ENCODE data around the gene HDC. TPM values are rescaled to one million over a fixed set of nuclear protein-coding genes. Genes with fewer than 3 reads are reported as not detected.

HDC gene
- total RNA-seq, 2 donors from 2014 or later, result 4.1 TPM; not detected in 1

DNA sequence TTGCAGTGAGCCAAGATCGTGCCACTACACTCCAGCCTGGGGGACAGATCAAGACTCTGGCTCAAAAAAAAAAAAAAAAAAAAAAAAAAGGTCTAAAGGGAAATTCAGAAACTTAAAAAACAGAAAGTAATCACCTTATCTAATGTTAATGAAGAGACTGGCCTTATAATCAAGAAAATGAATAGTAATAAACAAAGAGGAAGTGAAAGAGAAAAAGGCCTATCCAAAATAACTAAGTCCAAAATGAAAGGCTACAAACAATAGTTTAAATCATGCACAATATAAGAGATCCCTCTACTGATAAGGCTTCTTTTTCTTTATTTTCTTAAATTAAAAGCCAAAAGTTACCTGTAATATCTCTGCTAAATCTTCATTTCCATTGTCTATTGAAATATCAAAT lies 37.1 kb upstream of the HDC start:
- no peaks in the 10 kb centered on the region for H3K4me1 ChIP-seq (replicated peaks)
- no peaks in the 10 kb centered on the region for H3K36me3 ChIP-seq
- no peak overlapping the region for H3K4me3 ChIP-seq
- TF ChIP-seq POLR2AphosphoS5 (IDR thresholded peaks at IDR 0.05) (no peak), POLR2A (IDR thresholded peaks at IDR 0.05) (no peak)
- TF ChIP-seq, protein P1, sequence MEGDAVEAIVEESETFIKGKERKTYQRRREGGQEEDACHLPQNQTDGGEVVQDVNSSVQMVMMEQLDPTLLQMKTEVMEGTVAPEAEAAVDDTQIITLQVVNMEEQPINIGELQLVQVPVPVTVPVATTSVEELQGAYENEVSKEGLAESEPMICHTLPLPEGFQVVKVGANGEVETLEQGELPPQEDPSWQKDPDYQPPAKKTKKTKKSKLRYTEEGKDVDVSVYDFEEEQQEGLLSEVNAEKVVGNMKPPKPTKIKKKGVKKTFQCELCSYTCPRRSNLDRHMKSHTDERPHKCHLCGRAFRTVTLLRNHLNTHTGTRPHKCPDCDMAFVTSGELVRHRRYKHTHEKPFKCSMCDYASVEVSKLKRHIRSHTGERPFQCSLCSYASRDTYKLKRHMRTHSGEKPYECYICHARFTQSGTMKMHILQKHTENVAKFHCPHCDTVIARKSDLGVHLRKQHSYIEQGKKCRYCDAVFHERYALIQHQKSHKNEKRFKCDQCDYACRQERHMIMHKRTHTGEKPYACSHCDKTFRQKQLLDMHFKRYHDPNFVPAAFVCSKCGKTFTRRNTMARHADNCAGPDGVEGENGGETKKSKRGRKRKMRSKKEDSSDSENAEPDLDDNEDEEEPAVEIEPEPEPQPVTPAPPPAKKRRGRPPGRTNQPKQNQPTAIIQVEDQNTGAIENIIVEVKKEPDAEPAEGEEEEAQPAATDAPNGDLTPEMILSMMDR (IDR thresholded peaks at IDR 0.05), result no peak
- intact Hi-C loops (cut with DNase I), result no loop called here
- H3K27ac ChIP-seq, result no peak overlapping the region
- no peak for DNase-seq (ENCODE audit: low spot score)
- WGBS, result 100% methylated on average over 1 of the region's 1 CpG
- H3K9me3 ChIP-seq, result no peaks in the 10 kb centered on the region
- H3K27me3 ChIP-seq (replicated peaks; ENCODE audit: insufficient read depth), result no peaks in the 10 kb centered on the region

DNA sequence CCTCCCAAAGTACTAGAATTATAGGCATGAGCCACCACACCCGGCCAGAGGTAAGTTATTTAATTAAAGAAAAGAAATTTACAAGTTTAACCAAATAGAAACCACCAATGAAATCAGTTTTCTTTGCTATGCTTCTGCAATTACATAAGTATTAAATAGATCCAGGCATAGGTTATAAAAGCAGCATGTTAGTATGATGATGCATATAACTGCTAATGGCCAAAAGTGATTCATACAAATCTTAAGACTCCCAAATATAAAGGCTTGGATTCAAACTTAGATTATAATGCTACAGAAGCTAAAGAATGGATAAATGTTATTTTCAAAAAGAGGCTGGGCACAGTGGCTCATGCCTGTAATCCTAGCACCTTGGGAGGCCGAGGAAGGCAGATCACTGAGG lies 32.8 kb upstream of the HDC start:
- WGBS, result 97% methylated on average over 2 of the region's 2 CpGs
- H3K36me3 ChIP-seq, result no peaks in the 10 kb centered on the region
- intact Hi-C loops (cut with DNase I), result no loop called here
- TF ChIP-seq POLR2A (IDR thresholded peaks at IDR 0.05) (no peak), POLR2AphosphoS5 (IDR thresholded peaks at IDR 0.05) (no peak)
- TF ChIP-seq, protein P1 (IDR thresholded peaks at IDR 0.05), result no peak
- H3K4me3 ChIP-seq, result no peak overlapping the region
- no peaks in the 10 kb centered on the region for H3K27me3 ChIP-seq (replicated peaks; ENCODE audit: insufficient read depth)
- no peaks in the 10 kb centered on the region for H3K9me3 ChIP-seq
- no peaks in the 10 kb centered on the region for H3K4me1 ChIP-seq (replicated peaks)
- no peak overlapping the region for H3K27ac ChIP-seq
- no peak for DNase-seq (ENCODE audit: low spot score)

DNA sequence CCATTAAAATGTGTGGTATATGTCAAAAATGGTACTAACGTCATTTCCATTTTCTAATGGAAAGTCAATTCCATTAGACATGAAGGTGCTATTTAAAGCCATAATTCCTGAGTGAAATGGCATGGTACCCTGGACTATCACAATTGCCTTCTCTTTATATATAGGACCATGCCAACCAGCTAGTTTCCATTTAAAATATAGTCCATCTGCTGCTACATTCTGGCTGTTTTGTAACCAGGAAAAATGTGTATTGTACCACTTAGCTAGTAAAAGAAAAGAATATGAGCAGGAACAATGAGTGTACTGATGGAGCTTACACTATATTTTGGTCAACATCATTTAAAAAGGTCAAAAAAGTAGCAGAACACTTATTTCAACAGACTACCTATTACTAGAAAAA lies 30.4 kb upstream of the HDC start:
- no peak for DNase-seq (ENCODE audit: low spot score)
- intact Hi-C loops (cut with DNase I), result no loop called here
- Histone ChIP-seq H3K9me3 (no peaks in the 10 kb centered on the region), H3K27ac (no peak overlapping the region), H3K27me3 (replicated peaks; ENCODE audit: insufficient read depth) (no peaks in the 10 kb centered on the region), H3K4me3 (no peak overlapping the region), H3K4me1 (replicated peaks) (no peaks in the 10 kb centered on the region), H3K36me3 (no peaks in the 10 kb centered on the region)
- WGBS, result 84% methylated on average over 1 of the region's 1 CpG
- TF ChIP-seq POLR2AphosphoS5 (IDR thresholded peaks at IDR 0.05) (no peak), POLR2A (IDR thresholded peaks at IDR 0.05) (no peak)
- TF ChIP-seq, protein P1 (IDR thresholded peaks at IDR 0.05), result no peak

DNA sequence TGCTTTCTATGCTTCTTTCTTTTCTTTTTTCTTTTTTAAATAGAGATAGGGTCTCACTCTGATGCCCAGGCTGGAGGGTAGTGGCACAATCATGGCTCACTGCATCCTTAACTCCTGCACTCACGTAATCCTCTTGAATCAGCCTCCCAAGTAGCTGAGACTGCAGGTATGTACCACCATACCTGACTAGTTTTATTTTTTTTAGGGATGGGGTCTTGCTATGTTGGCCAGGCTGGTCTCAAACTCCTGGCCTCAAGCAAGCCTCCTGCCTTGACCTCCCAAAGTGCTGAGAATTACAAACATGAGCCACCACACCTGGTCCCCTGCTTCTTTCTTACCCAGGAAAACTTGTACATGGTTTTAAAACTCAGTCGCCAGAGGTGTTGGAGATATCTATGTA lies 24.2 kb upstream of the HDC start:
- no peak for DNase-seq (ENCODE audit: low spot score)
- WGBS, result 97% methylated on average over 2 of the region's 2 CpGs
- H3K9me3 ChIP-seq, result no peaks in the 10 kb centered on the region
- intact Hi-C loops (cut with DNase I), result no loop called here
- no peak overlapping the region for H3K27ac ChIP-seq
- no peak overlapping the region for H3K4me3 ChIP-seq
- H3K27me3 ChIP-seq (replicated peaks; ENCODE audit: insufficient read depth), result no peaks in the 10 kb centered on the region
- no peaks in the 10 kb centered on the region for H3K36me3 ChIP-seq
- TF ChIP-seq POLR2A (IDR thresholded peaks at IDR 0.05) (no peak), POLR2AphosphoS5 (IDR thresholded peaks at IDR 0.05) (no peak)
- TF ChIP-seq, protein P1 (IDR thresholded peaks at IDR 0.05), result no peak
- H3K4me1 ChIP-seq (replicated peaks), result no peaks in the 10 kb centered on the region

DNA sequence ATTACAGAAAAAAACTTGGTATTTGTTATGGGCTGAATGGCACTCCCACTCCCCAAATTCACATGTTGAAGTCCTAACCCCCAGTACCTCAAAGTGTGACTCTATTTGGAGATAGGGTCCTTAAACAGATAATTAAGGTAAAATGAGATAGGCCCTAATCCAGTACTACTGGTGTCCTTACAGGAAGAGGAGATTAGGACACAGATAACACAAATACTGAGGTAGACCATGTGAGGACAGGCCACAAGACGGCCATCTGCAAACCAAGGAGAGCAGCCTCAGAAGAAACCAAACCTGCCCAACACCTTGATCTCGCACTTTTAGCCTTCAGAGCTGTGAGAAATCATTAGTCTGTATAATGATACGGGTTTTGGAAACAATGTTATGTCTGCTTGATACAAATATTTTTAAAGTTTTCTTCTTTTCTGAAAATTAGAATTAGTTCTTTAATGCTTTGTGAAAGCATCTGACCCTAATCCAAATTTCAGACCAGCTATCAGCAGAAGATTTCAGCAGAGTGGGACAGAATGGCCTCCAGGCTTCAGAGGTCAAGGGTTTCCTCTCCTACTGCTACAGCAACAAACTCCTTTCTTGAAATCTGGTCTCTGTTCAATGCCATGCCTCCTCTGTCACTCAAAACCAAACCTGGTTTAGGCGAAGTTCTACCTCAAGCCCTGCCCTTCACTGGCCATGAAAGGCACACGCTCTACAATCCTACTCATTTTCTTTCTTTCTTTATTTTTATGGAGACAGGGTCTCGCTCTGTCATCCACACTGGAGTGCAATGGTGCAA lies 22.0 kb upstream of the HDC start:
- WGBS, result 94% methylated on average over 6 of the region's 6 CpGs
- intact Hi-C loops (cut with DNase I), result no loop called here
- H3K4me1 ChIP-seq (replicated peaks), result no peaks in the 10 kb centered on the region
- no peak overlapping the region for H3K27ac ChIP-seq
- no peaks in the 10 kb centered on the region for H3K27me3 ChIP-seq (replicated peaks; ENCODE audit: insufficient read depth)
- no peaks in the 10 kb centered on the region for H3K9me3 ChIP-seq
- no peak for DNase-seq (ENCODE audit: low spot score)
- no peak for TF ChIP-seq POLR2AphosphoS5 (IDR thresholded peaks at IDR 0.05)
- no peak overlapping the region for H3K4me3 ChIP-seq
- H3K36me3 ChIP-seq, result no peaks in the 10 kb centered on the region

All from prostate gland (tissue), 2 donors.